GM12891 (cell line): ENCODE measurements around the gene HSPA8.

Experiments
- POLR2A ChIP-seq: IDR thresholded peaks from 2 replicates; pipeline ENCODE4 v1.6.1; 2011; ENCODE audit warnings: low read depth, low read length, control low read depth
- POLR2AphosphoS5 ChIP-seq: IDR thresholded peaks from 2 replicates; pipeline ENCODE4 v1.6.1; 2011; ENCODE audit warnings: low read depth, low read length, control low read depth
- POU2F2 ChIP-seq: IDR thresholded peaks from 2 replicates; pipeline ENCODE4 v1.6.1; 2011; ENCODE audit warnings: low read depth, mild to moderate bottlenecking, control low read depth, low read length, moderate library complexity

GRCh38 chr11:123060277-123061000, 1.5 kb downstream of the HSPA8 start:
- no peak for TF ChIP-seq POU2F2
- TF ChIP-seq POLR2AphosphoS5, result no peak
- peak; percentile 23; the same call in 1 of the 2 replicates for TF ChIP-seq POLR2A
